Testis (tissue), 2 donors: Measurements from ENCODE around the gene RUBCN.

Experiments used
- POLR2A ChIP-seq: fragments of 450-650 bp; IDR thresholded peaks from one replicate; pipeline ENCODE4 v1.6.1; 2017; ENCODE audit warnings: antibody characterized with exemption, mild to moderate bottlenecking, moderate library complexity
- TF ChIP-seq, protein P1 (sequence below), 3 experiments: fragments of 450-650 bp in 2 of 3; fragments of 200-600 bp in 1 of 3; sonication (generic) in 1 of 3; IDR thresholded peaks; one replicate each; pipeline ENCODE4 v1.5.1; 2016 to 2019; ENCODE audit warnings: antibody characterized with exemption in 3 of 3, mild to moderate bottlenecking in 2 of 3, moderate library complexity in 1 of 3

DNA sequence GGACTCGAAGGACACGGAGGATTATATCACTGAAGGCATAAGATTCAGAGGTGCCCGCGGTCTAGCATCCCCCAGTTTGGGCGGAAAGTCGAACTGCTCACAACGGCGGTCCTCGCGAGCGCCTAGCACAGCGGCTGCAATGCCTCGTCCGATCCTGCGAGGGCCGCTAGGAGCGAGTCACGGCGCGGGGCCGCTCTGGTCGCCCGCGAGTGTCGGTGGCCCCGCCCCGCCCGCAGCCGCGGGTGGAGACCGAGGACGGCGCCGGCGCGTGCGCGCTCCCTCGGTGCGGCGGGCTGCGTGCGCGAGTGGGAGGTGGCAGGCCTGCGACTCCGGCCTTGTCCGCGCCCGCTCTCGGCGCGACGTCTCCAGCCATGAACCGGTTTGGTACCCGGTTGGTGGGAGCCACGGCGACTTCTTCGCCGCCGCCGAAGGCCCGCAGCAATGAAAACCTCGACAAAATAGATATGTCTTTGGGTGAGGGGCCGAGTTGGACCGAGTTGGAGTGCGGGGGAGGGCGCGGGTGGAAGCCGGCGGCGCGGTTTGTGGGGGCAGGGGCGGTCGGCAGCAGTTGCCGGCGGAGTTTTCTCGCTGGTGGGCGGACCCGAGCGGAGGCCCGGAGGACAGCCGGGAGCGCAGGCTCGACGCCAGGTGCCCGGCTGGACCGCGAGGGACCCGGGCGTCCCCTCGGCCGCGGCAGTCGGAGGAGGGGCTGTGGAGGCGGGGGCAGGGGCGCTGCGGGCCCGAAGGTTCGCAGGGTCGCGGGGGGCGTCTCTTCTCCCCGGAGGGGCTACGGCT is 13.1 kb upstream of the RUBCN start, which contains the start of gene FYTTD1:
- TF ChIP-seq, protein P1, sequence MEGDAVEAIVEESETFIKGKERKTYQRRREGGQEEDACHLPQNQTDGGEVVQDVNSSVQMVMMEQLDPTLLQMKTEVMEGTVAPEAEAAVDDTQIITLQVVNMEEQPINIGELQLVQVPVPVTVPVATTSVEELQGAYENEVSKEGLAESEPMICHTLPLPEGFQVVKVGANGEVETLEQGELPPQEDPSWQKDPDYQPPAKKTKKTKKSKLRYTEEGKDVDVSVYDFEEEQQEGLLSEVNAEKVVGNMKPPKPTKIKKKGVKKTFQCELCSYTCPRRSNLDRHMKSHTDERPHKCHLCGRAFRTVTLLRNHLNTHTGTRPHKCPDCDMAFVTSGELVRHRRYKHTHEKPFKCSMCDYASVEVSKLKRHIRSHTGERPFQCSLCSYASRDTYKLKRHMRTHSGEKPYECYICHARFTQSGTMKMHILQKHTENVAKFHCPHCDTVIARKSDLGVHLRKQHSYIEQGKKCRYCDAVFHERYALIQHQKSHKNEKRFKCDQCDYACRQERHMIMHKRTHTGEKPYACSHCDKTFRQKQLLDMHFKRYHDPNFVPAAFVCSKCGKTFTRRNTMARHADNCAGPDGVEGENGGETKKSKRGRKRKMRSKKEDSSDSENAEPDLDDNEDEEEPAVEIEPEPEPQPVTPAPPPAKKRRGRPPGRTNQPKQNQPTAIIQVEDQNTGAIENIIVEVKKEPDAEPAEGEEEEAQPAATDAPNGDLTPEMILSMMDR (IDR thresholded peaks at IDR 0.05): peak; percentile 45 to 59 (median 54)
- peak; percentile 18 for TF ChIP-seq POLR2A
